PFSK-1 (cell line): ENCODE data around the gene IL17RD.

Experiments
- FOXP2 ChIP-seq: optimal IDR thresholded peaks from 2 replicates; pipeline ENCODE3; 2011; ENCODE audit warnings: borderline replicate concordance, control low read depth, inconsistent platforms; ENCODE audit not compliant: insufficient read depth; ENCODE audit errors: extremely low read length, extremely low read depth
- POLR2AphosphoS5 ChIP-seq: IDR thresholded peaks from 2 replicates; pipeline ENCODE4 v1.6.1; 2012; ENCODE audit warnings: low read depth, mild to moderate bottlenecking, control low read depth, low read length, moderate library complexity
- REST ChIP-seq, 2 experiments: IDR thresholded peaks; 2 replicates each; pipeline versions ENCODE4 v1.6.1 to v1.8.0; 2011 to 2012; ENCODE audit warnings: low read depth in 2 of 2, low read length in 2 of 2, control low read depth in 1 of 2, inconsistent platforms in 1 of 2, mild to moderate bottlenecking in 1 of 2, moderate library complexity in 1 of 2; ENCODE audit not compliant: insufficient read depth in 1 of 2
- SIN3A ChIP-seq: IDR thresholded peaks from 2 replicates; pipeline ENCODE4 v1.6.1; 2012; ENCODE audit warnings: mild to moderate bottlenecking, low read length, moderate library complexity, borderline replicate concordance; ENCODE audit not compliant: insufficient read depth
- TAF1 ChIP-seq: IDR thresholded peaks from 2 replicates; pipeline ENCODE4 v1.6.1; 2012; ENCODE audit warnings: low read length, control low read depth, borderline replicate concordance; ENCODE audit not compliant: insufficient read depth

The IL17RD gene

GRCh38 chr3:57097536-57097935, 67.6 kb downstream of the IL17RD start:
- no peak for TF ChIP-seq REST (IDR thresholded peaks at IDR 0.05; ENCODE audit: insufficient read depth in 1 of 2, low read depth in 2 of 2, low read length in 2 of 2)
- TF ChIP-seq FOXP2, result no peak
- no peak for TF ChIP-seq POLR2AphosphoS5
- TF ChIP-seq TAF1, result no peak
- TF ChIP-seq SIN3A, result no peak

GRCh38 chr3:57095363-57095762, 69.8 kb downstream of the IL17RD start:
- TF ChIP-seq TAF1, result no peak
- no peak for TF ChIP-seq SIN3A
- TF ChIP-seq FOXP2, result no peak
- no peak for TF ChIP-seq REST (IDR thresholded peaks at IDR 0.05; ENCODE audit: insufficient read depth in 1 of 2, low read depth in 2 of 2, low read length in 2 of 2)
- TF ChIP-seq POLR2AphosphoS5, result no peak

- TF ChIP-seq REST (IDR thresholded peaks at IDR 0.05; ENCODE audit: insufficient read depth in 1 of 2, low read depth in 2 of 2, low read length in 2 of 2) (no peak), TAF1 (no peak), POLR2AphosphoS5 (no peak), SIN3A (no peak), FOXP2 (no peak)
Measured at GRCh38 chr3:57094575-57094974, 70.6 kb downstream of the IL17RD start.

GRCh38 chr3:57093971-57094535, 71.1 kb downstream of the IL17RD start:
- no peak for TF ChIP-seq FOXP2
- TF ChIP-seq POLR2AphosphoS5, result no peak
- no peak for TF ChIP-seq REST (IDR thresholded peaks at IDR 0.05; ENCODE audit: insufficient read depth in 1 of 2, low read depth in 2 of 2, low read length in 2 of 2)
- TF ChIP-seq TAF1, result no peak
- no peak for TF ChIP-seq SIN3A

- no peak for TF ChIP-seq REST (IDR thresholded peaks at IDR 0.05; ENCODE audit: insufficient read depth in 1 of 2, low read depth in 2 of 2, low read length in 2 of 2)
- no peak for TF ChIP-seq TAF1
- TF ChIP-seq FOXP2, result no peak
- TF ChIP-seq POLR2AphosphoS5, result no peak
- no peak for TF ChIP-seq SIN3A
Measured at GRCh38 chr3:57093489-57093888, 71.7 kb downstream of the IL17RD start.
